SU-DHL-6 (cell line): ENCODE results near the gene KCNN3.

Experiments
- EZH2phosphoT487 ChIP-seq: fragments of 200-600 bp; sonication (generic), shearing (Covaris generic); conservative IDR thresholded peaks from 2 replicates; pipeline ENCODE4 v1.6.1; 2018; ENCODE audit warnings: mild to moderate bottlenecking, antibody characterized with exemption, low read length, moderate library complexity, mixed read lengths
- TF ChIP-seq, protein P1 (sequence below): fragments of 200-600 bp; sonication (generic); IDR thresholded peaks from one replicate; pipeline ENCODE4 v1.5.1; 2017; ENCODE audit warnings: antibody characterized with exemption, mild to moderate bottlenecking, low read length, moderate library complexity; ENCODE audit not compliant: insufficient read depth, poor library complexity, severe bottlenecking

DNA sequence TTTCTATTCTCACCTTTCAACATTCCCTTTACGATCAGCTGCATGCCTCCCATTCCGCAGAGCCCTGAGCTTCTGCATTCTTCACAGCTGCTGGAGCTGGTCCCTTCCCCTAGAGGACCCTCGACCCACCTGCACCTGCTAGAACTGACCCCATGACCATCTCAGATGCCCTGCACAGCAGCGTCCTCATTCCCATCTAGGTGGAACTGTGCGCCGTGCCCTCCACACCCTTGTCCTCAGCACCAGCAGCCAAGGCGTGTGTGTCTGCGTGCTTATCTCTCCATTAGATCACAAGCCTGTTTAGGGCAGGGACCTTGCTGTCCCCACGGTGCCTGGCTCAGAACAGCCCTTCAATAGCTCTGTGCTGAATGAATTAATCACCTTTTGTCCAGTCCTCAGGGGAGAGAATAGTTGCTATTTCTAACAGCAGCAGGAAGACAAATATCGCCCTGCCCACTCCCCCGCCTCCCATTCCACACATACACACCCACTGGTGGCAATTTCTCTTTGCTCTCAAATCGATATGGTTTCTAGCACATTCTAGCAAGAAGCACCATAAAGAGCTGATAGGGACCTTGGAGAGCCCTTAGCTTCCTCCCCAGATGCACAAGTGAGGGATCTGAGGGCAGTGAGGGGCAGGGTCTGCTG is 61.7 kb downstream of the KCNN3 start:
- TF ChIP-seq, protein P1, sequence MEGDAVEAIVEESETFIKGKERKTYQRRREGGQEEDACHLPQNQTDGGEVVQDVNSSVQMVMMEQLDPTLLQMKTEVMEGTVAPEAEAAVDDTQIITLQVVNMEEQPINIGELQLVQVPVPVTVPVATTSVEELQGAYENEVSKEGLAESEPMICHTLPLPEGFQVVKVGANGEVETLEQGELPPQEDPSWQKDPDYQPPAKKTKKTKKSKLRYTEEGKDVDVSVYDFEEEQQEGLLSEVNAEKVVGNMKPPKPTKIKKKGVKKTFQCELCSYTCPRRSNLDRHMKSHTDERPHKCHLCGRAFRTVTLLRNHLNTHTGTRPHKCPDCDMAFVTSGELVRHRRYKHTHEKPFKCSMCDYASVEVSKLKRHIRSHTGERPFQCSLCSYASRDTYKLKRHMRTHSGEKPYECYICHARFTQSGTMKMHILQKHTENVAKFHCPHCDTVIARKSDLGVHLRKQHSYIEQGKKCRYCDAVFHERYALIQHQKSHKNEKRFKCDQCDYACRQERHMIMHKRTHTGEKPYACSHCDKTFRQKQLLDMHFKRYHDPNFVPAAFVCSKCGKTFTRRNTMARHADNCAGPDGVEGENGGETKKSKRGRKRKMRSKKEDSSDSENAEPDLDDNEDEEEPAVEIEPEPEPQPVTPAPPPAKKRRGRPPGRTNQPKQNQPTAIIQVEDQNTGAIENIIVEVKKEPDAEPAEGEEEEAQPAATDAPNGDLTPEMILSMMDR: no peak
- TF ChIP-seq EZH2phosphoT487: no peak
